HG02678 (cell line): Measurements from ENCODE around the gene CTSL.
"Not testable (repeated sequence)": the region's sequence is repeated elsewhere in the genome, so short reads cannot be mapped to it uniquely, and the experiment has no call there.

Experiments used
- ATAC-seq: cut with Tn5 transposase; IDR thresholded peaks from one replicate; pipeline ENCODE4 v1.9.1; 2021; ENCODE audit warnings: mild to moderate bottlenecking, moderate library complexity; ENCODE audit not compliant: unreplicated experiment

CTSL gene

GRCh38 chr9:87718852-87719612 is 6.9 kb upstream of the CTSL start:
- ATAC-seq = no peak

- no peak for ATAC-seq
These were observed 5.7 kb upstream of the CTSL start for GRCh38 chr9:87720173-87720572.

GRCh38 chr9:87722393-87723088 is 3.4 kb upstream of the CTSL start:
- ATAC-seq = no peak

GRCh38 chr9:87725356-87725899 is 491 bp upstream of the CTSL start:
- ATAC-seq = no peak

GRCh38 chr9:87729246-87729645 is 3.3 kb downstream of the CTSL start:
- no peak for ATAC-seq

- no peak for ATAC-seq
These were observed 5.4 kb downstream of the CTSL start for GRCh38 chr9:87731321-87731720.

GRCh38 chr9:87732344-87732743 is 6.4 kb downstream of the CTSL start:
- ATAC-seq = no peak

GRCh38 chr9:87732756-87733155 is 6.8 kb downstream of the CTSL start:
- no peak for ATAC-seq

GRCh38 chr9:87733273-87734052 is 7.5 kb downstream of the CTSL start:
- ATAC-seq = no peak

GRCh38 chr9:87734106-87734505 is 8.2 kb downstream of the CTSL start:
- no peak for ATAC-seq

GRCh38 chr9:87739546-87739945 is 13.6 kb downstream of the CTSL start:
- ATAC-seq = no peak

GRCh38 chr9:87740209-87740608 is 14.3 kb downstream of the CTSL start:
- no peak for ATAC-seq

- ATAC-seq = no peak
These were observed 15.4 kb downstream of the CTSL start for GRCh38 chr9:87741326-87741725.

GRCh38 chr9:87741891-87742290 is 16.0 kb downstream of the CTSL start:
- no peak for ATAC-seq

GRCh38 chr9:87742813-87743428 is 17.0 kb downstream of the CTSL start:
- ATAC-seq = no peak

GRCh38 chr9:87744247-87744646 is 18.3 kb downstream of the CTSL start:
- ATAC-seq = not testable (repeated sequence)

GRCh38 chr9:87746186-87746585 is 20.3 kb downstream of the CTSL start:
- no peak for ATAC-seq

- no peak for ATAC-seq
These were observed 23.0 kb downstream of the CTSL start for GRCh38 chr9:87748881-87749280.

- no peak for ATAC-seq
These were observed 23.6 kb downstream of the CTSL start for GRCh38 chr9:87749335-87750035.

- no peak for ATAC-seq
These were observed 24.8 kb downstream of the CTSL start for GRCh38 chr9:87750726-87751125.
